ENCODE measurements around the gene PLEKHG4. TPM values are rescaled to one million over a fixed set of nuclear protein-coding genes. Genes with fewer than 3 reads are reported as not detected.
A peak's percentile ranks its signal among the peaks of the same experiment; 100 is the strongest.

PLEKHG4 gene
- total and polyA plus RNA-seq, 10 of the 15 experiments (the other 5 are each of a cell fraction or from before 2014, with no cell fraction given) = 0.14 to 2.6 (median 0.99) TPM

DNA sequence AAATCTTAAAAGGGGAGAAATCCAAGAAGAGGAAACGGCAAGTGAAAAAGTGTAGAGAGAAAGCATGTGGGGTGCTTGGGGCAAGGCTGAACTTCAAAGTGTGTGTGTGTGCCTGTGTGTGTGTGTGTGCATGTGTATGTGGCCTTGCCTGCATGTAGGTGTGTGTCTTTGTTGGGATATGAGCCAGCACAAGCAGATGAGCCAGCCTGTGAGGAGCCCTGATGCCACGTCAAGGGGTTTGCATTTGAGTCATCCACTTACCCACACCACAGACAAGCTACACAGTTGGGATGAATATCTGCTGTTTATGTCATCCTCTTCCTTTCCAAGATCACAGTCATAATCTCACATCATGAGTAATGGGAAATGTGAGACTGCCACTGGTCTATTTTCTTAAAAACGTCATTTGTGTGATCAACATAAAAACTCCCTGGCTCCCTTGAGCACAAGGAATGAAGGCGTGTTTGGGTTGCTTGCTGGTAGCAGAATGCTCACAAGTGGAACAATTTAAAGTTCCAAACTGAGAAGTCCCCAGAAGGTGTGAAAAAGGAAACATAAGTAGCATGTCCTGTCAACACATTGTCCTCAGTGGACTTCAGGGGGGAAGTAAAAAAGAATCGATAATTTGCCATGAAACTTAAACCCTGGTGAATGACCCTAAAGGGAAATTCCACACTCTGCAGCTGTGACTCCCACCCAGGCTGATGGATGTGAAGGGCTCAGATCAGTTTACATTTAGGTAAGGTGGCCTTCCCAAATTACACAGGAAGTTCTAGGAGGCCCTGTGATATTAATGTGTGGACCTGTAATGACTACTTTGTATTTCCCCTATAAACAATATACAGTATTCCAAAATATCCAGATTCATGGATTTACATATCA is 32.5 kb downstream of the PLEKHG4 start (continued):
- TF ChIP-seq YBX1 (IDR thresholded peaks at IDR 0.05) (no peak), CHD4 (IDR thresholded peaks at IDR 0.05) (no peak), KLF5 (IDR thresholded peaks at IDR 0.05; ENCODE audit: partially characterized antibody) (peak; percentile 77), CBX3 (IDR thresholded peaks at IDR 0.05; ENCODE audit: borderline replicate concordance, low read depth) (no peak), ZBED1 (IDR thresholded peaks at IDR 0.05; ENCODE audit: borderline replicate concordance) (peak; percentile 91; the same call in 1 of the 2 replicates), CHD2 (IDR thresholded peaks at IDR 0.05; ENCODE audit: borderline replicate concordance, low read depth, low read length) (no peak), BACH1 (IDR thresholded peaks at IDR 0.05; ENCODE audit: borderline replicate concordance) (peak; percentile 43; the same call in 1 of the 2 replicates), RCOR1 (conservative IDR thresholded peaks at IDR 0.05; ENCODE audit: low read depth, low read length) (no peak), SRF (IDR thresholded peaks at IDR 0.05; ENCODE audit: low read depth in 2 of 2, low read length in 2 of 2) (peak in 1 of 2 experiments; percentile 54; a peak in 1 of 4 replicates), ZNF274 (IDR thresholded peaks at IDR 0.05; ENCODE audit: insufficient read depth, insufficient read length) (no peak)
- TF ChIP-seq, protein P1, sequence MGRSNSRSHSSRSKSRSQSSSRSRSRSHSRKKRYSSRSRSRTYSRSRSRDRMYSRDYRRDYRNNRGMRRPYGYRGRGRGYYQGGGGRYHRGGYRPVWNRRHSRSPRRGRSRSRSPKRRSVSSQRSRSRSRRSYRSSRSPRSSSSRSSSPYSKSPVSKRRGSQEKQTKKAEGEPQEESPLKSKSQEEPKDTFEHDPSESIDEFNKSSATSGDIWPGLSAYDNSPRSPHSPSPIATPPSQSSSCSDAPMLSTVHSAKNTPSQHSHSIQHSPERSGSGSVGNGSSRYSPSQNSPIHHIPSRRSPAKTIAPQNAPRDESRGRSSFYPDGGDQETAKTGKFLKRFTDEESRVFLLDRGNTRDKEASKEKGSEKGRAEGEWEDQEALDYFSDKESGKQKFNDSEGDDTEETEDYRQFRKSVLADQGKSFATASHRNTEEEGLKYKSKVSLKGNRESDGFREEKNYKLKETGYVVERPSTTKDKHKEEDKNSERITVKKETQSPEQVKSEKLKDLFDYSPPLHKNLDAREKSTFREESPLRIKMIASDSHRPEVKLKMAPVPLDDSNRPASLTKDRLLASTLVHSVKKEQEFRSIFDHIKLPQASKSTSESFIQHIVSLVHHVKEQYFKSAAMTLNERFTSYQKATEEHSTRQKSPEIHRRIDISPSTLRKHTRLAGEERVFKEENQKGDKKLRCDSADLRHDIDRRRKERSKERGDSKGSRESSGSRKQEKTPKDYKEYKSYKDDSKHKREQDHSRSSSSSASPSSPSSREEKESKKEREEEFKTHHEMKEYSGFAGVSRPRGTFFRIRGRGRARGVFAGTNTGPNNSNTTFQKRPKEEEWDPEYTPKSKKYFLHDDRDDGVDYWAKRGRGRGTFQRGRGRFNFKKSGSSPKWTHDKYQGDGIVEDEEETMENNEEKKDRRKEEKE (IDR thresholded peaks at IDR 0.05) = no peak
- TF ChIP-seq, protein P2, sequence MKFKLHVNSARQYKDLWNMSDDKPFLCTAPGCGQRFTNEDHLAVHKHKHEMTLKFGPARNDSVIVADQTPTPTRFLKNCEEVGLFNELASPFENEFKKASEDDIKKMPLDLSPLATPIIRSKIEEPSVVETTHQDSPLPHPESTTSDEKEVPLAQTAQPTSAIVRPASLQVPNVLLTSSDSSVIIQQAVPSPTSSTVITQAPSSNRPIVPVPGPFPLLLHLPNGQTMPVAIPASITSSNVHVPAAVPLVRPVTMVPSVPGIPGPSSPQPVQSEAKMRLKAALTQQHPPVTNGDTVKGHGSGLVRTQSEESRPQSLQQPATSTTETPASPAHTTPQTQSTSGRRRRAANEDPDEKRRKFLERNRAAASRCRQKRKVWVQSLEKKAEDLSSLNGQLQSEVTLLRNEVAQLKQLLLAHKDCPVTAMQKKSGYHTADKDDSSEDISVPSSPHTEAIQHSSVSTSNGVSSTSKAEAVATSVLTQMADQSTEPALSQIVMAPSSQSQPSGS (IDR thresholded peaks at IDR 0.05; ENCODE audit: low read length) = peak; percentile 96
- TF ChIP-seq, protein P3, sequence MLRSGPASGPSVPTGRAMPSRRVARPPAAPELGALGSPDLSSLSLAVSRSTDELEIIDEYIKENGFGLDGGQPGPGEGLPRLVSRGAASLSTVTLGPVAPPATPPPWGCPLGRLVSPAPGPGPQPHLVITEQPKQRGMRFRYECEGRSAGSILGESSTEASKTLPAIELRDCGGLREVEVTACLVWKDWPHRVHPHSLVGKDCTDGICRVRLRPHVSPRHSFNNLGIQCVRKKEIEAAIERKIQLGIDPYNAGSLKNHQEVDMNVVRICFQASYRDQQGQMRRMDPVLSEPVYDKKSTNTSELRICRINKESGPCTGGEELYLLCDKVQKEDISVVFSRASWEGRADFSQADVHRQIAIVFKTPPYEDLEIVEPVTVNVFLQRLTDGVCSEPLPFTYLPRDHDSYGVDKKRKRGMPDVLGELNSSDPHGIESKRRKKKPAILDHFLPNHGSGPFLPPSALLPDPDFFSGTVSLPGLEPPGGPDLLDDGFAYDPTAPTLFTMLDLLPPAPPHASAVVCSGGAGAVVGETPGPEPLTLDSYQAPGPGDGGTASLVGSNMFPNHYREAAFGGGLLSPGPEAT (IDR thresholded peaks at IDR 0.05; ENCODE audit: low read depth) = peak; percentile 94
- TF ChIP-seq, protein P4, sequence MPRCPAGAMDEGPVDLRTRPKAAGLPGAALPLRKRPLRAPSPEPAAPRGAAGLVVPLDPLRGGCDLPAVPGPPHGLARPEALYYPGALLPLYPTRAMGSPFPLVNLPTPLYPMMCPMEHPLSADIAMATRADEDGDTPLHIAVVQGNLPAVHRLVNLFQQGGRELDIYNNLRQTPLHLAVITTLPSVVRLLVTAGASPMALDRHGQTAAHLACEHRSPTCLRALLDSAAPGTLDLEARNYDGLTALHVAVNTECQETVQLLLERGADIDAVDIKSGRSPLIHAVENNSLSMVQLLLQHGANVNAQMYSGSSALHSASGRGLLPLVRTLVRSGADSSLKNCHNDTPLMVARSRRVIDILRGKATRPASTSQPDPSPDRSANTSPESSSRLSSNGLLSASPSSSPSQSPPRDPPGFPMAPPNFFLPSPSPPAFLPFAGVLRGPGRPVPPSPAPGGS (IDR thresholded peaks at IDR 0.05; ENCODE audit: borderline replicate concordance, insufficient read depth, low read depth, low read length, poor library complexity, severe bottlenecking) = peak; percentile 94
- TF ChIP-seq, protein P5, sequence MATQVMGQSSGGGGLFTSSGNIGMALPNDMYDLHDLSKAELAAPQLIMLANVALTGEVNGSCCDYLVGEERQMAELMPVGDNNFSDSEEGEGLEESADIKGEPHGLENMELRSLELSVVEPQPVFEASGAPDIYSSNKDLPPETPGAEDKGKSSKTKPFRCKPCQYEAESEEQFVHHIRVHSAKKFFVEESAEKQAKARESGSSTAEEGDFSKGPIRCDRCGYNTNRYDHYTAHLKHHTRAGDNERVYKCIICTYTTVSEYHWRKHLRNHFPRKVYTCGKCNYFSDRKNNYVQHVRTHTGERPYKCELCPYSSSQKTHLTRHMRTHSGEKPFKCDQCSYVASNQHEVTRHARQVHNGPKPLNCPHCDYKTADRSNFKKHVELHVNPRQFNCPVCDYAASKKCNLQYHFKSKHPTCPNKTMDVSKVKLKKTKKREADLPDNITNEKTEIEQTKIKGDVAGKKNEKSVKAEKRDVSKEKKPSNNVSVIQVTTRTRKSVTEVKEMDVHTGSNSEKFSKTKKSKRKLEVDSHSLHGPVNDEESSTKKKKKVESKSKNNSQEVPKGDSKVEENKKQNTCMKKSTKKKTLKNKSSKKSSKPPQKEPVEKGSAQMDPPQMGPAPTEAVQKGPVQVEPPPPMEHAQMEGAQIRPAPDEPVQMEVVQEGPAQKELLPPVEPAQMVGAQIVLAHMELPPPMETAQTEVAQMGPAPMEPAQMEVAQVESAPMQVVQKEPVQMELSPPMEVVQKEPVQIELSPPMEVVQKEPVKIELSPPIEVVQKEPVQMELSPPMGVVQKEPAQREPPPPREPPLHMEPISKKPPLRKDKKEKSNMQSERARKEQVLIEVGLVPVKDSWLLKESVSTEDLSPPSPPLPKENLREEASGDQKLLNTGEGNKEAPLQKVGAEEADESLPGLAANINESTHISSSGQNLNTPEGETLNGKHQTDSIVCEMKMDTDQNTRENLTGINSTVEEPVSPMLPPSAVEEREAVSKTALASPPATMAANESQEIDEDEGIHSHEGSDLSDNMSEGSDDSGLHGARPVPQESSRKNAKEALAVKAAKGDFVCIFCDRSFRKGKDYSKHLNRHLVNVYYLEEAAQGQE (IDR thresholded peaks at IDR 0.05; ENCODE audit: low read depth, low read length) = no peak
